ENCODE results near the gene FBXO38. TPM values are rescaled to one million over a fixed set of nuclear protein-coding genes. Genes with fewer than 3 reads are reported as not detected.

FBXO38 gene
- total RNA-seq, 6 donors from 2014 or later = 33.0 to 103 (median 61.6) TPM

DNA sequence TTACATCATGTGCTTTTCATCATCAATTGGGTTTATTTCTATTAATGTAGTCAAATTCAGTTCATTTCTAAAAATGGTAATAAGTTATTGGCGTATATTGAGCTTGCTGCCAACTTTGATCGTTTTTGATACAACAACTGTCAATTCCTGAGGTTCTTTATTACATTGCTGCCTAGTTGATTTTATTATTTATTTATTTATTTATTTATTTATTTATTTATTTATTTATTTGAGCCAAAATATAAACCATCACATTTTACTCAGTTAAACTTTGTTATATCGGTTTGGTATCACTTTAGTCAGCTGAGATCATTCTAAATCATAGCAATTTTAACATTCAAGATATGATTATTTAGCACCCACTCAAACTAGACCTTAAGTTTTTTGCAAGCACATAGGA, 100.0 kb downstream of the FBXO38 start:
- peaks cover 0 to 8% (median 1%) of the 10 kb centered on the region in 4 donors for H3K4me1 ChIP-seq
- H3K27me3 ChIP-seq = no peaks in the 10 kb centered on the region
- ATAC-seq (ENCODE audit: low FRiP score in 2 of 2) (no peak), DNase-seq (no peak)
- no peak overlapping the region for H3K4me3 ChIP-seq
- no peak overlapping the region for H3K27ac ChIP-seq
- H3K36me3 ChIP-seq = no peaks in the 10 kb centered on the region
- no peaks in the 10 kb centered on the region for H3K9me3 ChIP-seq
- WGBS, 2 donors = 94 to 97% methylated on average over 3 of the region's 3 CpGs
- TF ChIP-seq EP300 (IDR thresholded peaks at IDR 0.05) (no peak), POLR2AphosphoS5 (IDR thresholded peaks at IDR 0.05) (no peak)
- TF ChIP-seq, protein P1, sequence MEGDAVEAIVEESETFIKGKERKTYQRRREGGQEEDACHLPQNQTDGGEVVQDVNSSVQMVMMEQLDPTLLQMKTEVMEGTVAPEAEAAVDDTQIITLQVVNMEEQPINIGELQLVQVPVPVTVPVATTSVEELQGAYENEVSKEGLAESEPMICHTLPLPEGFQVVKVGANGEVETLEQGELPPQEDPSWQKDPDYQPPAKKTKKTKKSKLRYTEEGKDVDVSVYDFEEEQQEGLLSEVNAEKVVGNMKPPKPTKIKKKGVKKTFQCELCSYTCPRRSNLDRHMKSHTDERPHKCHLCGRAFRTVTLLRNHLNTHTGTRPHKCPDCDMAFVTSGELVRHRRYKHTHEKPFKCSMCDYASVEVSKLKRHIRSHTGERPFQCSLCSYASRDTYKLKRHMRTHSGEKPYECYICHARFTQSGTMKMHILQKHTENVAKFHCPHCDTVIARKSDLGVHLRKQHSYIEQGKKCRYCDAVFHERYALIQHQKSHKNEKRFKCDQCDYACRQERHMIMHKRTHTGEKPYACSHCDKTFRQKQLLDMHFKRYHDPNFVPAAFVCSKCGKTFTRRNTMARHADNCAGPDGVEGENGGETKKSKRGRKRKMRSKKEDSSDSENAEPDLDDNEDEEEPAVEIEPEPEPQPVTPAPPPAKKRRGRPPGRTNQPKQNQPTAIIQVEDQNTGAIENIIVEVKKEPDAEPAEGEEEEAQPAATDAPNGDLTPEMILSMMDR (IDR thresholded peaks at IDR 0.05) = no peak

DNA sequence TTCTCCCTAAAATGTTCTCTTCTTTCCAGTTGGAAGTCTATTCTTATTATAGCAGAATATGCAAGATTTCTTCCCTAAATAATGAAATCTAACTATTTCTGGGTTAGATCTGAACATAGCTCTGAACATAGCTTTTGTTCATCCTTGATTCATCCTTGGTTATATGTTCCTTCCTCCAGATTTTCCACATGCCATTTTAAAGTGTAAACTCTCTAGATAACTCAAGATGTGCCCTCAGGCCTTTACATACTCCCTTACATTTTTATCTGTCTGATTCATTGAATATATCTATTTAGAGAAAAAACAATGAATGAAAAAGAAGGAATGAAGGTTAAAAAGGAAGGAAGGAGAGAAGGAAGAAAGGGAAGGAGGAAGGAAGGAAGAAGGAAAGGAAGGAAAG, 100.9 kb downstream of the FBXO38 start:
- no peak overlapping the region for H3K27ac ChIP-seq
- TF ChIP-seq, protein P1 (IDR thresholded peaks at IDR 0.05) = no peak
- no peak for TF ChIP-seq POLR2A (IDR thresholded peaks at IDR 0.05)
- TF ChIP-seq POLR2AphosphoS5 (IDR thresholded peaks at IDR 0.05) = no peak
- no peak for TF ChIP-seq EP300 (IDR thresholded peaks at IDR 0.05)
- peaks cover 0 to 8% (median 1%) of the 10 kb centered on the region in 4 donors for H3K4me1 ChIP-seq
- DNase-seq (no peak), ATAC-seq (ENCODE audit: low FRiP score in 2 of 2) (no peak)
- H3K4me3 ChIP-seq = no peak overlapping the region
- no peaks in the 10 kb centered on the region for H3K27me3 ChIP-seq
- no peaks in the 10 kb centered on the region for H3K9me3 ChIP-seq
- no peaks in the 10 kb centered on the region for H3K36me3 ChIP-seq

DNA sequence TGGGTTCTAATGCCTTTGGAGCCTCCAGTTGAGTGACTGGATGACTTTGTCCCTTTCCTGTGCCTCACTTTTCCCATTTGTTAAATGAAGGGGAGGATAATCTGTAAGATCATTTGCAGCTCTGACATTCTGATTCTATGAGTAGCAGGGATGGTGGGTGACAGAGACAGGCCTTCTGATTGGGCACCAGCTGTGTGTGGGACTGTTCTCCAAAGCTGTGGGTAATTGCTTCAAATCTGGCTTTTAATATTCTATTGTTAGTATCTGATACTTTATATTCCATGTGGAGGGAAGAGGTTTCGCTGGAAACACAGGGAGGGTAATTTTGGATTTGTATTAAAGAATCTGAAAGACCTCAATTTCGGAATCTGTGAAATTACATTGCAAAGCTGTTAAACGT, 102.7 kb downstream of the FBXO38 start:
- Histone ChIP-seq H3K9me3 (no peaks in the 10 kb centered on the region), H3K4me1 (peaks cover 0 to 8% (median 1%) of the 10 kb centered on the region in 4 donors), H3K27me3 (no peaks in the 10 kb centered on the region), H3K36me3 (no peaks in the 10 kb centered on the region), H3K4me3 (no peak overlapping the region), H3K27ac (no peak overlapping the region)
- ATAC-seq (ENCODE audit: low FRiP score in 2 of 2) = no peak
- TF ChIP-seq EP300 (IDR thresholded peaks at IDR 0.05) (no peak), POLR2A (IDR thresholded peaks at IDR 0.05) (no peak), POLR2AphosphoS5 (IDR thresholded peaks at IDR 0.05) (no peak)
- TF ChIP-seq, protein P1 (IDR thresholded peaks at IDR 0.05) = no peak
- no peak for DNase-seq
- WGBS, 2 donors = 89 to 92% methylated on average over 3 of the region's 3 CpGs

DNA sequence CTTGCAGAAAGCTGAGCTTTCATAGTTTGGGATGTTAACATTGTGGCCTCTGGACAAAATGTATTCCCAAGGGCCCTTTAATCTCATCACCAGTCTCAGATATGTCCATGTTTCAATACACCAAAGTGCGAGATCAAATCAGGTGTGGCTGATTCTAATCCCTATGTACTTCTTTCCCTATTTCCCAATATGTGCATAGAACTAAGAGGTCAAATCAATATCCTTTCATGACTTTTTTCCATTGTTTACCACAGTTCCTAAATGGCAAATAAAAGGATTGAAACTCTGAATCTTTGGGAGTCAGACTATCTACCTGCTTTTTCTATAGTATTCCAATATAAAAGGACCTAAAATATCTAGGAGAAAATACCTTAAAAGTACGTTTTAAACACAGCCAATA, 105.0 kb downstream of the FBXO38 start:
- Histone ChIP-seq H3K4me1 (no peaks in the 10 kb centered on the region), H3K27ac (no peak overlapping the region), H3K27me3 (no peaks in the 10 kb centered on the region), H3K4me3 (no peak overlapping the region), H3K9me3 (no peaks in the 10 kb centered on the region), H3K36me3 (no peaks in the 10 kb centered on the region)
- DNase-seq (no peak), ATAC-seq (ENCODE audit: low FRiP score in 2 of 2) (no peak)
- WGBS, 2 donors = 77 to 79% methylated on average over 2 of the region's 2 CpGs
- TF ChIP-seq, protein P1 (IDR thresholded peaks at IDR 0.05) = no peak

DNA sequence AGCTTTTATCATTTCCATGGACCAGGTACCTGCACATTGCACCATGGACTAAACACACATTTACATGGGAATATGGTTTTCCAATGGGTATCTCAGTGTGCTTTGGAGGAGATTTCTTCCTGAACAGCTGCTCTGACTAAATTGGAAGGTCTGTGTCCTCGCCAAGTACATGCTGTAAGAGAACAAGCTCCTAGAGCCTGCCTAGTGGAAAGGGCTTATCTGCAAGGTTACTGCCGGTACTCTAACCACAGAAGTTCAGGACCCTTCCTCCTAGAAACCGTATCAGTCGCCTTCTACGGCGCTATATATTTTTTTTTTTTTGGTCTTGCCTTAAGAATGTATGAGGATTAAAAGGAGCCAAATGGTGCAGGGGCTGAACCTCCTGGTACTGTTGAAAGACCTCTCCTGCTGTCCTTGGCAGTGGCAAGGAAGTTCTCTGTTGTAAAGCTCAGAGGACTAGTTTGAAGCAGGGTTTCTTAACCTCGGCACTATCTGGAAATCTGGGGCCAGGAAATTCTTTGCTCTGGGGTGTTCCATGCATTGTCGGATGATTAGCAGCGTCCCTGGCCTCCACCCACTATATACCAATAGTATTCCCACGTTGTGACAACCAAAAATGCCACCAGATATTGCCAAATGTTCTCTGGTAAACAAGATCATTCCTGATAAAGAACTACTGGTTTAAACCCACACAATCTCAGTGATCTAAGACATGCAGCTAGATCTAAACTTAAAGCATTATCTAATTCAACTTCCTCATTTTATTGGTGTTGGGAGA, 107.4 kb downstream of the FBXO38 start:
- no peak for TF ChIP-seq POLR2A (IDR thresholded peaks at IDR 0.05)
- TF ChIP-seq EP300 (IDR thresholded peaks at IDR 0.05) = no peak
- no peak for TF ChIP-seq POLR2AphosphoS5 (IDR thresholded peaks at IDR 0.05)
- TF ChIP-seq, protein P1 (IDR thresholded peaks at IDR 0.05) = no peak
- no peaks in the 10 kb centered on the region for H3K4me1 ChIP-seq
- H3K27me3 ChIP-seq = no peaks in the 10 kb centered on the region
- no peaks in the 10 kb centered on the region for H3K36me3 ChIP-seq
- WGBS, 2 donors = 54 to 55% methylated on average over 10 of the region's 10 CpGs
- no peak overlapping the region for H3K27ac ChIP-seq
- no peaks in the 10 kb centered on the region for H3K9me3 ChIP-seq
- no peak overlapping the region for H3K4me3 ChIP-seq
- DNase-seq = no peak
- ATAC-seq (ENCODE audit: low FRiP score in 2 of 2) = no peak
